ENCODE data around the gene DPH2. TPM values are rescaled to one million over a fixed set of nuclear protein-coding genes. Genes with fewer than 3 reads are reported as not detected.

Gene DPH2
- total RNA-seq (2022; extraction: Qiagen RNA extraction): 34.8 to 42.5 TPM (median 35.4 TPM) in 5 replicates

GRCh38 chr1:43969746-43970466 is at the start of gene DPH2:
TSS of gene DPH2 (plus strand) at chr1:43970010. CDS start at chr1:43970176, 166 bp downstream.

GRCh38 chr1:43933386-43934100 is 36.3 kb upstream of the DPH2 start, which contains the start of gene ARTN:
TSS of gene ARTN (plus strand) at chr1:43933801. CDS start at chr1:43935657, 1,856 bp downstream.

GRCh38 chr1:43946236-43947060 is 23.4 kb upstream of the DPH2 start, which contains the start of gene IPO13:
TSS of gene IPO13 (plus strand) at chr1:43946950. CDS start at chr1:43947601, 651 bp downstream.

GRCh38 chr1:43974443-43975248 is 4.8 kb downstream of the DPH2 start, which contains the start of gene ATP6V0B:
TSS of gene ATP6V0B (plus strand) at chr1:43974960. CDS start at chr1:43975041, 81 bp downstream.

GRCh38 chr1:43978551-43979260 is 8.9 kb downstream of the DPH2 start, which contains the start of gene B4GALT2:
TSS of gene B4GALT2 (plus strand) at chr1:43979210. CDS start at chr1:43981161, 1,951 bp downstream.

GRCh38 chr1:43991476-43992231 is 21.8 kb downstream of the DPH2 start, which contains the start of gene CCDC24:
TSS of gene CCDC24 (plus strand) at chr1:43991599. CDS start at chr1:43991879, 280 bp downstream.

Other genes starting within 250 kb of the DPH2 start
- gene ARTN, start 36.2 kb upstream of the DPH2 start, total RNA-seq (2022; extraction: Qiagen RNA extraction): 0.07 to 0.46 TPM (median 0.22 TPM) in 5 replicates
- gene IPO13, start 23.1 kb upstream of the DPH2 start, total RNA-seq (2022; extraction: Qiagen RNA extraction): 15.0 to 16.0 TPM (median 15.7 TPM) in 5 replicates
- gene ATP6V0B, start 5.0 kb downstream of the DPH2 start, total RNA-seq (2022; extraction: Qiagen RNA extraction): 102 to 159 TPM (median 138 TPM) in 5 replicates
- 57.0 to 69.1 TPM (median 68.3 TPM) in 5 replicates for gene B4GALT2, start 9.2 kb downstream of the DPH2 start, total RNA-seq (2022; extraction: Qiagen RNA extraction)
- gene CCDC24, start 21.6 kb downstream of the DPH2 start, total RNA-seq (2022; extraction: Qiagen RNA extraction): 6.4 to 8.1 TPM (median 7.5 TPM) in 5 replicates
- 12.6 to 15.0 TPM (median 13.9 TPM) in 5 replicates for gene SLC6A9, start 61.5 kb downstream of the DPH2 start, total RNA-seq (2022; extraction: Qiagen RNA extraction)
- gene KLF17, start 148.8 kb downstream of the DPH2 start, total RNA-seq (2022; extraction: Qiagen RNA extraction): 0.32 to 0.76 TPM (median 0.47 TPM) in 5 replicates
- gene KLF18, start 171.6 kb downstream of the DPH2 start, total RNA-seq (2022; extraction: Qiagen RNA extraction): 0.03 to 0.05 TPM in 2 of 5 replicates, not detected in the others
- 18.7 to 22.4 TPM (median 19.0 TPM) in 5 replicates for gene DMAP1, start 243.5 kb downstream of the DPH2 start, total RNA-seq (2022; extraction: Qiagen RNA extraction)